DLD1 (cell line): ENCODE results near the gene PHF21A.

ENCODE experiments used
- in situ Hi-C: cut with HindIII; loops from 2 replicates; pipeline ENCODE4 v1.10.0; 2017; ENCODE audit warnings: low sequenced_read_pairs

PHF21A gene

DNA sequence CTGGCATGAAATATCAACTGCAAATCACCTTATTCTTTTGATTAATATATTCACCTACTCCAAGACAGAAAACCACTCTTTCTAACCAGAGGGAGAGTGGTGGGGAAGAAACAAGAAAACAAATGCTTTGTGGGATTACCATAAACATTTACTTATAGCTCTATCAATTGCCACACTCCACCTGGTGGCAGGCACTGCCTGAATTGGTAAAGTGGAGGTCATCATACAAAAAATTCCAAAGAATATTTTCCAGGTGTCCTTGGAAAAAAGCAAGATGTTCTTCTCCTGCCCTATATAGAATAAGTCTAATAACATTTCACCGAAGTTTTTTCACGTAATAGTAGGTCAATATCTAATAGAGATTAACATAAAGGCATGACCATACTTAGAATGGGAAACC, 45.3 kb downstream of the PHF21A start:
- in situ Hi-C loops = no loop called here

DNA sequence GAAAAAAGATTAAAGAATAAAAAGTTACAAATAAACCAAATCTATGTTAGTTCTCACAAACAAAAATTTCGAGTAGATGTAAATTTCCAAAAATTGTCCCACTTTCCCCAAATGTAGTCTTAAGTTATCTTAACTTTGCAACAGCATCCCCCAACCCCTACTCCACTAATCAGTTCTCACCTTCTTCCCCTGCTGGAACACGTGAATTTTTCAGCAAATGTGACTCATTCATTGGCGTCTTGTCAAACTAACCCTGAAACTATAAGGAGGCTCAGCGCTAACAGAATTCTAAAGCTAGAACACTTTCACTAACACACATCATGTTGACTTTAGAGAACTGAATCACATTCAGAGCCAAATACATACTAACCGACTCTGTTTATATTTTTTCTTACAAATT, 46.1 kb downstream of the PHF21A start:
- in situ Hi-C loops = no loop called here

DNA sequence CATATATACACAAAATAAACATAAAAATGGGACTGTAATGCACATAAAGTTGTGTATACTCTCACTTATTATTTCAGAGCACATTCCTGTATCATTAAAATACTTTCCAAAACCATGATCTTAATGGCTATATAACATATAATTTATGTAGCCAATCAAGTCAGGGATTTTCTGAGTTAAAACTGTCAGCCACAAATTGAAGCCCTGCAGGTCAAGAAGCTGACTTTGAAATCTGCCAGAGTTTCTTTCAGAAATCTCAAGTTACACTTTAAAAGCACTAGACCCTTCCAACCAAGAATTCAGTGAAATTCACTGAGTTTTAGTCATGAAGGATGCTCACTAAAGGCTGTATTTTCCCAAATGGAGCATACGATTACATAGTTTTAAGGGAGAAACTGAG, 47.6 kb downstream of the PHF21A start:
- in situ Hi-C loops = no loop called here

DNA sequence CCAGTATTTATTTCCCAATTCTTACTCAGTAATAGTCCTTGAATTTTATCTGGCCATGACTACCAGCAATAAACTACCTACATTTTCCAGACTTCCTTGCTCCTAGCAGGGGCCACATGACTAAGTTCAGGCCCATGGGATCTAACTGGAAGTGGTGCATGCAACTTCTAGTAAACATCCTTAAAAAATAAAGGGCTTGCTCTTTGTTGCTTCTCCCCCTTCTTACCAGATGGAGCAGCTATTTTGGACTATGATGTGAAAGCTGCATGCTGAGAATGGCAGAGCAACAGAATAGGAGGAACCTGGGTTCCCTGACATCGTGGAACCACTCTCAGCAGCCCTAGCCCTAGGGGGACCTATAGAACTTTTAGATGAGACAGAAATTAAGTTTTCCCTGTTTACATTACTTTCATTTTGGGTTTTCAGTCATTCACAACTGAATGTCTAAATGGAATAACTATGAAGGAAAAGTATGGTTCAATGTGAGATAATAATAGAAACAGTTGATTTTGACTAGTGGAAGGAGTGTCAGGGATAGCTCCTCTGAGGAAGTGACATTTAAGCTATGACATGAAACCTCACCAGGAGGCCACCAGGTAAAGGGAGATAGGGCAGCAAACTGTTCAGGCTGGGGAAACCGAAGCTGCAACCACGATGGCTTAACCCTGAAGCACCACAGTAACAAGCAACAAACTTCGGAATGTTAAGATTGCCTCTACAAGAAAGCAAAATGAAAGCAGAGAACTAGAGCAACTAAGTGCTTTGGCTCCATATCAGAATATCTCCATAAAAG, 48.9 kb downstream of the PHF21A start:
- in situ Hi-C loops = no loop called here

DNA sequence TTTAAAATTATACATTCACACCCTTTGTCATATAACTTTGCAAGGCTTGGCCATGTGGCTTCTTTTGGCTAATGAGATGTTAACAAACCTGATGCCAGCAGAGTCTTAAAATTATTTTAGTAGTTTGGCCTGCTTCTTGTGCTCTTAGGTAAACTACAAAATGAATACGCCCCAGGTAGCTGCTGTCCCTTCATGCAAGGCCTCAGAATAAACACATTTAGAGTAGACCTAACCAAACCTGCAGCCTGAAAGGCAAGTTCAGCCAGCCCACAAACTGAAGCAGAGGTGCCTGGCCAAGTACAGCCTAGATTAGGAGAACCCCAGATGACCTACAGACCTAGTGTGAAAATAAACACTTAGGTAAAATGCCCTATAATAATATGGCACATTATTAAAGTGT, 50.2 kb downstream of the PHF21A start:
- in situ Hi-C loops = no loop called here

DNA sequence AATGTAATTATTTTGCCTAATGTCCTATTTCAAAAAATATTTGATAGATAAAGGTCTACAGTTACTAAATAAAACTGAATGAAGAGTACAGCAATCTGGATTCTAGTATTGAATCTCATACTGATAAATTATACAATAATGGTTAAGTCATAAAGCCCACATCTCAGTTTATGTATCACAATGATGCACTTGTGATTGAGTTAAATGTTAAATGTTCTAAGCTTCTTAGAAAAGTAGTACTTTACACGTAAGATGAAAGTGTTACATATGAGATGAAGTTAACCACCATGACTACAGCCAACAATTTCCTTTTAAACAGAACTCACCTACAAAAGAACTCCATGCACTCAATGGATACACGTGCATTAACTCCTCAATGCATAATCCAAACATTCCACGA, 51.7 kb downstream of the PHF21A start:
- in situ Hi-C loops = no loop called here

DNA sequence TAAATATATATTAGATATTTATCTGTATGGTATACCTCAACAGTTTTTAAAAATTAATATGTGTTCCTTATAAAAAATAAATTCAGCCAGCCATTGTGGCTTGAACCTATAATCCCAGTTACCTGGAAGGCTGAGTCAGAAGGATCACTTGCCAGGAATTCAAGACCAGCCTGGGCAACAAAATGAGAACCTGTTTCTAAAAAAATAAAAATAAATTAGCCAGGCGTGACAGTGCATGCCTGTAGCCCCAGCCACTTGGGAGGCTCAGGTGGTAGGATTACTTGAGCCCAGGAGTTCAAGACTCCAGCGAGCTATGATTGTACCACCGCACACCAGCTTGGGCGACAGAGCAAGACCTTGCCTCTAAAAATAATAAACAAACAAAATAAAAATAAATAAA, 54.9 kb downstream of the PHF21A start:
- in situ Hi-C loops = no loop called here

DNA sequence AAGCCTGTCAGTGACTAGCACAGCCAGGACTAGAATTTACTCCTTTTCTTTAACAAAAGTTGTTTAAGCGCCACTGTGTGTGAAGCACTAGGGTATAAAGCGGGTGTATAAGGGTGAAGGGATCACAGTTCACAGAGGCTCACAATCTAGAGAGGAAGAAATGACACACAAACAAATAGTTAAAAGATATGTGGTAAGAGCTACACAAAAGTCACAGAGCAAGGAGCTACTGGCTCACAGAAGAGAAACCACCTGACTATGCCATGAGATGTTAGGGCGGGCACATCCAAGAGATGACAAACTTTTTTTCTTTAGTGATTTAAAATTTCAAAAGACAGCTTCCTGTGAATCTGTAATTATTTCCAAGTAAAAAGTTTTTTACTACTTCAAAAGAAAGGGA, 55.6 kb downstream of the PHF21A start:
- in situ Hi-C loops = no loop called here

DNA sequence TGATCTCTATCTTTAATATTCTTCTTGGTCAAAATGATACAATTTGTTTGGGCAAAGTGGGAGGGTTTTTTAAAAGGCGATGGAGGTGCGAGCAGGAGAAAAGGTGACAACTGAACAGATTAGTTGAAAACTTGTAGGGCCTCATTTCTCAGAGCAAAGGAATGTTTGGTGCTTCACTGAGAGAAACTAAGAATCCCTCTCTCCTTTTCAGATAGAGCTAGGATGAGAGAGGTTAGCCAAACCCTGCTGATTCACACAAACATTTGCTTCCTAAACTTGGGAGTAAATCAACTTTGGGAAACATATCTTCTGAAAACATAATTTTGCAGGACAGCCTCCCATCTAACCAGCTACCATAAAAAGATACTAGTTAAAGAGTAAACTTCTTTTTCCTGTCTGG, 57.0 kb downstream of the PHF21A start:
- in situ Hi-C loops = no loop called here

DNA sequence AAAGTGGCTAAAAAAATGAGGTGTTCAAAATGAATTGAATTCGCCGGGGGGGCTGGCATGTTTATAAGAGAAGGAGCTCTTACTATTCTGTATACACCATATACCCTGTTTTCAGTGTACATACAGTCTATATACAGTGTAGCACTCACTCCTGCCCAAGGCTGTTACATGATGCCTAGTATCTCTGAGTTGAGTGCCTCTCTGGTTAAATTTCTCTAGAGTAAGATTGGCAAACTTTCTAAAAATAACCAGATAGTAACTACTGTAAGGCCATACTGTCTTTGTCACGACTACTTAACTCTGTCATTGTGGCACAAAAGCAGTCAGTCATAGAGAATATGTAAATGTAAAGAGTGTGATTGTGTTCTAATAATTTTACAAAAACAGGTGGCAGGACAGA, 58.1 kb downstream of the PHF21A start:
- in situ Hi-C loops = no loop called here

DNA sequence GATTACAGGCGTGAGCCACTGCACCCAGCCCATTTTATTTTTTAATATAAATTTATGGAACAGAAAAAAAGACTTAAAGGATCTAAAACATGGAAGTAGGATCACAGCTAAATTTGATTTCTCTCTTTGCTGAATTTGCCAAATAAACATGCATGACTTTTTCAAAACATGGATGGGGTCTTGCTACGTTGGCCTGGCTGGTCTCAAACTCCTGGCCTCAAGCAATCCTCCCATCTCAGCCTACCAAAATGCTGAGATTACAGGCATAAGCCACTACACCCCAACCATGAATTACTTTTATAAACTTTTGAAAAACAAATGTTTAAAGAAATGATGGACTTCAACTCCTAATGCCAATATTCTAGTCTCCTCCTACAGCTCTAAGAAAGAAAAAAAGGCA, 61.2 kb downstream of the PHF21A start:
- in situ Hi-C loops = no loop called here

DNA sequence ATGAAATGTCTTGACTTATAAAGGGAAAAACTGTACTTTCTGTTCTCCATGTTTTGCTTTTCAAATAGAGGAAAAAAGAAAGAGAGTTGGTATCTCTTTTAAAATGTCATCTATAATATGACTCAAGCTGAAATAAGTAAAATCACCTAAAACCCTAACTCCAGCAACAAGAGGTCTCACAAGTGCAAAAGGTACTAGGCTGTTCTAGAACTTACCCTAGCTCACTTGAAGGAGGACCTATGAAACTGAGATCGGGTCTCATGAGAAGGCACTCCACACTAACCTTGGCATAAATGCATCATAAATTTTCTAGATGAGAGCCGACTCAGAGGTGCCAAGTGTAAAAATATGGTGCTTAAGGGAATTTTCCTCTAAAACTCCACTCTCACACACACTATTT, 63.8 kb downstream of the PHF21A start:
- in situ Hi-C loops = no loop called here

DNA sequence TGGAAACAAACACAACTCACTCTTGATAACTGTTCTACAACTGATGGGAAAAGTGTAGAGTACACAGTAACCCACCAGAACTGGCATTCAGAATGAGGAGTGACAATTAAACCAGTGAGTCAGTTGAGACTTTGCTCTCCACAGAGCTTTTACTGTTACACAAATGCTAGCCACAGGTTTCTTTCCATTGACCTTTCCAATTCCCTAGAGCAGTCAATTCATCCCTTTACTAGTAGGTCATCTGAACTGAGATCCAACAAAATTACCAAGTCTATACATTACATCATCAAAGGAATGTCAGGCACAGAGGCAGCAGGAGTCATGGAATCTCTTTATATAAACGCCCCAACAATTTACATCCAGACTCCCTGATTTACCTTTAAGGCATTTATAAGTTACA, 65.9 kb downstream of the PHF21A start:
- in situ Hi-C loops = no loop called here

DNA sequence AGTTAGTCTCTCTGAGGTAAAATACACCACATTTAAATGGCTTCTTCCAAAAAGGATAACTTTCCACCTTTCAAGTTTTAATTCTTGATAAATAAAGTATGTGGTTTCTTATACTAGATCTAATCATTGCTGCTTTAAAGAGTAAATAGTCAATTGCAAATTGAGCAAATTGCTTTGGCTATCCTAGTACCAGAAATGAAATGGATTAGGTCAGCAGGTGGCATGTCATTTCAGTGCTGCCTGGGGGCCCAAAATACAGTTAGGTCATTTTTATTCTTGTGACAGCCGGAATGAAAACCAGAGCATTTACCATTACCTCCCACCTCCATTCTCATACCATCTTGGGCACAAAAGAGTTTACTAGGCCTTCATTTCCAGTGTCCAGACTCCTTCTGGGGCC, 70.2 kb downstream of the PHF21A start:
- in situ Hi-C loops = no loop called here

DNA sequence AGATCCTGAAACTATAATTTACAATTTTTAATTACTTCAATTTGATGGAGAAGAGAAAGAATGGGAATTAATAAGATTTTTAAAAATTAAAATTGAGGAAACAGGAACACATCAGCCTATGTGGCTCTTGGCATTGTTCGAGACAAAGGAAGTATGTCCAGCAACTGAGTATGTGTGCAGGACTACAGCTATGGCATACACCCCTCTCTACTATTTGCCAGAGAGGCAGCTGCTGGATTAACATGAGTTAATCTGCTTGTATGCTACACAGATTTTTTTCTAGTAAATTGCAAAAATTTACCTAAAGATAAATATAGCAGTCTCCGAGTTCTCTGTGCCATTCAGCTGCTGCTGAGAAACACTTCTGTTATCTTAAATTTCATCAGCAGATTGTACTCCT, 70.6 kb downstream of the PHF21A start:
- in situ Hi-C loops = no loop called here

DNA sequence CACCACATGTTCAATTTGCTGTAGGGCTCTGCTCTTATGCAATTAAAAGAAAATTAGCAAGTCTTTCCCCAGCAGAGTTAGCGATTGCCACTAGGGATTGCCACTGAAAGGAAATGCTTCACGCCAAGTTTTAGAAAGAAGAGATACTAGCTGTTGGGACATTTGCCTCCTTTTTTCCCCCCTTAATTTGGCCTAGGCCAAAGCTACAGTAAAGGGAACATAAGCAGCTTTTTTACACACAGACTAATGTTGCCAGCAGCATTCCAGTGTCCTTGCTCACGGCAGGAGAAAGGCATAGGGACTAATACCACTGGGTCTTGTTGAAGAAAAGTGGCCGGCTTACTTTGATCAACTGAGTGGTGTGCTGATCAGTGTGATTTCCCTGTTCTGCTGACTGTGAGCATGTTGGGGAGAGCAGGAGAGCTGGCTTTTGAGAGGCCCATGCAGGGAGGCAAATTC, 71.2 kb downstream of the PHF21A start:
- in situ Hi-C loops = no loop called here

DNA sequence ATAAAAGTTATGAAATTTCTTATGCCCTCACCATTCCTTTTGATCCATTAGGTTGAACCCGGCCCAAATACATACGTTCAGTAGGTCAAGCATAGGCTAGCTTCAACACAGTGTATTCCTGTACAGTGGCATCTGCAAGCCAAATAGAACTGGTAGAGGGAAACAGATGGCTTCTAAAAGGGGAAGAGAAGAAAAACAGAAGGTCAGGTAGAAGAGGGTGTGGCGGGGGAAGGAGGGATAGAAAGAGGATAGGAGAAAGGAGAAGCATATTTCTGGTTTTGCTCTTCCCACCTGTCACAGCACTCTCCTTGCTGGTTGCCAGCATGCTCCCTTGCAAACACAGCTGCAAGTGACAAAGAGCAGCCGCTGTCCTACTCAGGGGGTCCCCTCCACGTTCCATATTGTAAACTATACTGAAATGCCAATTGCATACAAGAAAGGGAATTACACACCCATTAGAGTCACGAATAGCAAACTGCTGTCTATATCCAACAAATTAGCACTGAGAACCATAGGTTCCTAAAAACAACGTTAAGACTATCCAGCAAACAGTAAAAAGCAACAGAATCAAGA, 71.8 kb downstream of the PHF21A start:
- in situ Hi-C loops = no loop called here

DNA sequence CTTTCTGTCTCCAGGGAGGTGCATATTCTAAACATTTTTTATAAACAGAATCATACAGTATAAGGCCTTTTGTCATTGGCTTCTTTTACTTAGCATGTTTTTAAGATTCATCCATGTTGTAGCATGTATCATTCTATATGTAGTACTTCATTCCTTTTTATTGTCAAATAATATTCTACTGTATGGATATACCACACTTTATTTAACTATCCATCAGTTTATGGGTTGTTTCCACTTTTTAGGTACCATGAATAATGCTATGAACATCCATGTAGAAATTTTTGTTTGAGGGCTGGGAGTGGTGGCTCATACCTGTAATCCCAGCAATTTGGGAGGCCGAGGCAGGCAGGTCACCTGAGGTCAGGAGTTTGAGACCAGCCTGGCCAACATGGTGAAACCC, 73.1 kb downstream of the PHF21A start:
- in situ Hi-C loops = no loop called here

DNA sequence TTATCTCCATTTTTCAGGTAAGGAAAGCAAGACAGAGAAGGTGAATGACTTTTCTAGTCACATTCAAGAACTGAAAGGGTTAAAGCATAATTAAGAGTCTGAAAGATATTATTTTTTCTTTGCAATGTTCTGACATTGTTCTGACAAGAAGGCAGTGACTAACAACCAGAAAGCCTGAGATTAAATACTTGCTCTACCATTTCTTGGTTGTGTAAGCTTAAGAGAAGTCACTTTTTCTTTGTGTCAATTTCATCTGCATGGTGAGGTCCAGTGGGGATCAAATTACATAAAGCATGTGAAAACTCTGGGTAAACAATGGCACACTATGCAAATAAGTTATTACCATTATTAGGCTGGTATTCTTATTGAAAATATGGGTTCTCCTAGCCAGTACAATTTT, 73.7 kb downstream of the PHF21A start:
- in situ Hi-C loops = no loop called here

DNA sequence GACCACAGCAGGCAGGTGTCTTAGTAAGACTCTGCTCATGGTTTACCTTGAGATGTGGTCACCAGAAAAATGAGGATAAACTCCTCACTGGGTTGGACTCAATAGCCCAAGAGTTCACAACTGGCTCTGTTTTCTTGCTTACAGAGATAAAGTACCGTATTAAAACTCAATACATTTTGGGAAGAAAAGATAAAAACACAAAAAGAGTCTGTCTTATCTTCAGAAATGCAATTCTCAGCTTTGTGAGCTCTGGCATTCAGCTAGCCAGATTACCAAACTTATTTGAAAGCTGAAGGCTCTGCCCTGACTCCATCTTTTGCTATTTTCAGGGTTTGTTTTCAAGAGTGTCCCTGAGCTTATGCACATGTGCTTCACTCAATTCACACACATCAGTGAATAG, 75.4 kb downstream of the PHF21A start:
- in situ Hi-C loops = no loop called here

DNA sequence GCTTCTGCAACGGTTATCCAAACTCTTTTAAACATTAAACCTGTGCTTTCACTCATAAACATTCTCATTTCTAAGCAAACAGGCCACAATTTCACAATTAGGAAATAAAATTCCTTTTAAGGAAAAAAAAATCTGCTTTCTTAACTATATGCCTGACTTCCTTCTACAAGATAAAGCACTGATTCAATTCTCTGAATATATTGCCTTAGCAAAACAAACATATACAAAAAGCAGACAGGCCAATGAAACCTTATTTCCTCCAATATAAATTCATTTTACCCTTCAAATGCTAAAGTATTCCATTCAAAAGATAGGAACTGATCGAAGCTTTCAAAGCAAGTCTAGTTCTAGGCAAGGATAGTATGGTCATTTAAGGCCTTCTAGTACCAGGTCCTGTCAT, 76.7 kb downstream of the PHF21A start:
- in situ Hi-C loops = no loop called here

DNA sequence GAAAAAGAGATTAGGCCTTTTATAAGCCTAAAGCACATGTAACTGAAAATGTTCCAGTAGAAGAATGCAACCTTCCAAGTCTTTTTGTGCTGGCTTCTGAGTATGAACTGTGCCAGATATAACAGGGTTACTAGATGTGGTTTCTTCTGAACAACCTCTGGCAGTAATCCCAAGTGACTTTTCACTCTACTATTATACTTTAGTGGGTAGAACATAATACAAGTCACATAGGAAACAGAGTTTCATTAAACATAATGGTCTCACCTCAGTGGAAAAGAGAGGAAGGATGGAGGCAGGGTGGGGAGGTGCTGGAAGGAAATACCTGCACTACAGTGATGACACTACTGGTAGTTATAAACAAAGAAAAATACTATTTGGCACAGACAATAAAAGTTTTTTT, 81.3 kb downstream of the PHF21A start:
- in situ Hi-C loops = no loop called here

DNA sequence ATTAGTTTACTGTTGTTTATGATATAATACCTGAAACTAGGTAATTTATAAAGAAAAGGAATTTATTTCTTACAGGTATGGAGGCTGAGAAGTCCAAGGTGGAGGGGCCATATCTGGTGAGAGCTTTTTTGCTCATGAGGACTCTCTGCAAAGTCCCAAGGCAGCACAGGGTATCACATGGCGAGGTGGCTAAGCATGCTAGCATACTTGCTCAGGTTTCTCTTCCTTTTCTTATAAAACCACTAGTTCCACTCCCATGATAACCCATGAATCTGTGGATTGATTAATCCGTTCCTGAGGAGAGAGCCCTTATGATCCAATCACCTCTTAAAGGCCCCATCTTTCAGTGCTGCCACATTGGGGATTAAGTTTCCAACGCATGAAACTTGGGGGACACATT, 82.7 kb downstream of the PHF21A start:
- in situ Hi-C loops = no loop called here
